Neuron (in vitro differentiated cells): Measurements from ENCODE around the gene UBE2E1.

Experiments used
- H2AFZ ChIP-seq: one replicate; pipeline ENCODE4 v1.6.1; 2013; ENCODE audit warnings: low read depth, mild to moderate bottlenecking, inconsistent platforms, low read length, moderate library complexity
- H3K27me3 ChIP-seq: one replicate; pipeline ENCODE4 v1.6.1; 2013; ENCODE audit warnings: low read length; ENCODE audit not compliant: insufficient read depth
- H3K36me3 ChIP-seq: one replicate; pipeline ENCODE4 v1.6.1; 2013; ENCODE audit warnings: low read length; ENCODE audit not compliant: insufficient read depth
- H3K4me1 ChIP-seq: one replicate; pipeline ENCODE4 v1.6.1; 2013; ENCODE audit warnings: low read length; ENCODE audit not compliant: insufficient read depth
- H3K4me3 ChIP-seq: 2 replicates; pipeline ENCODE4 v1.5.1; 2013; ENCODE audit warnings: mild to moderate bottlenecking, low read length, moderate library complexity
- H3K9me3 ChIP-seq: one replicate; pipeline ENCODE4 v1.6.1; 2013; ENCODE audit warnings: low read length

Gene UBE2E1

GRCh38 chr3:23804441-23805209 is 1.1 kb upstream of the UBE2E1 start:
- Histone ChIP-seq H2AFZ (no peak overlapping the region), H3K36me3 (peaks cover 11% of the 10 kb centered on the region), H3K4me3 (peak overlapping the region; percentile 62), H3K27me3 (no peaks in the 10 kb centered on the region), H3K4me1 (peaks cover 18% of the 10 kb centered on the region), H3K9me3 (no peaks in the 10 kb centered on the region)

- peak overlapping the region; percentile 88 for H2AFZ ChIP-seq
- peaks cover 18% of the 10 kb centered on the region for H3K4me1 ChIP-seq
- H3K9me3 ChIP-seq, result no peaks in the 10 kb centered on the region
- H3K4me3 ChIP-seq, result peak overlapping the region; percentile 62
- no peaks in the 10 kb centered on the region for H3K27me3 ChIP-seq
- peaks cover 17% of the 10 kb centered on the region for H3K36me3 ChIP-seq
Measured at GRCh38 chr3:23805210-23805632, 534 bp upstream of the UBE2E1 start.

DNA sequence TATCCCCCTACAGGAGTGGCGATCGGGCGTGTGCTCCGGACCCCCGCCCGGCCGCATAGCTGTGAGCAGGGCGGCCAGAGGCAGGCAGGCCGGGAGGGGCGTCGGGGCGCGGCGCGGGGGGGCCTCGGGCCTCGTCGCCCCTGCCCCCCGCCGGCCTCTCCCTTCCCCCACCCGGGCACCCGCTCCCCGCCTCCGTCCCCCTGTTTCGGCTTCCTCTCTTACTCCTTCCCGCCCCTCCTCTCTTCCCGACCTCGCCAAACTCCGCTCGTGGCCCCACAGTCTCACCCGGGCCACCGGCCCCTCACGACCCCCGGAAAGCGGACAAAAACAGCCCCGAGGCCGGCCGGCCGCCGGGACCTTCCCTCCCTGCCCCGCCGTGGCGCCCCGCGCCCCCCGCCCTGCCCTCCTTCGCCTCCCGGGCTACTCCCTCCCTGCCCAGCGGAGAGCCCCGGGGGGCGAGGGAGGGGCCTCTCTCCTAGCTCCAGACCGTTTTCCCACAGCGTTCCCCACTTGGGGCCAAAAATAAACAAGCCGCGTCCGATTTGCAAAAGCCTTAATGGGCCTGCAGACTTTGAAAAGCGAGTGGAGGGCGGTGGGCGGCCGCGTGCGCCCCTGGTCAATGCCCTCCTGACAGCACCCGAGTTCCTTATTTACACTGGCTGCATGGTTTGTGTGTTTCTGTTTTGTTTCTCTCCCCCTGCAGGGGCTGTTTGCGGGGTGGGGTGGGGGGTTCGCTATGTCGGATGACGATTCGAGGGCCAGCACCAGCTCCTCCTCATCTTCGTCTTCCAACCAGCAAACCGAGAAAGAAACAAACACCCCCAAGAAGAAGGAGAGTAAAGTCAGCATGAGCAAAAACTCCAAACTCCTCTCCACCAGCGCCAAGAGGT is 1.0 kb downstream of the UBE2E1 start:
- Histone ChIP-seq H3K4me1 (peaks cover 18% of the 10 kb centered on the region), H3K9me3 (peaks cover 2% of the 10 kb centered on the region), H2AFZ (peak overlapping the region; percentile 88), H3K4me3 (peak overlapping the region; percentile 62), H3K27me3 (no peaks in the 10 kb centered on the region), H3K36me3 (peaks cover 27% of the 10 kb centered on the region)

DNA sequence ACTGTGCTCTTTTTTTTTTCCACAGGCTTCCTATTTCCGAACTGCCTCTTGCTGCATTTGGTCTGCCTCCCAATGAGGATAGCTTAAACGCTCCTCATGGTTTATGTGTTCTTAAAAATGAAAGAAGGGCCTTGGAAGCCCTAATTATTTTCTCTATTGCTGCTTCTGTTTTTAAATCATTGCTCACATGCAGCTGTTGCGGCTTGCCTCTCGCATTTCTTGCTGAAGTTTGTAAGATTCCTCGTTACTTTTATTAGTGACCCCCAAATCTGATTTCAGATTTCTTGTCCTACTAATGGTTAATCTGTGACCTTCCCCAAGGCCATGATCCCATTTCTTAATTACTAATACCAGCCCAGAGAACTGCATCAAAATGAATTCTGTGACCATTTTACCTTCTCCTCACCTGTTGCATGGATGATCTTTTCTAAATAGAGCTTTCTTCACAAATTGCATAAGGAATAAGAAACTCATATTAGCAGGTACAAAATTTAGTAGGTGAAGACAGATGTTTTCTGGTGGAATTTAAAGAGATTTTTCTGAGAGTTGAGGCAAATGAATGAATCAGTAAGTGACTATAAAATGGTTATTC is 1.8 kb downstream of the UBE2E1 start:
- peak overlapping the region; percentile 88 for H2AFZ ChIP-seq
- H3K4me3 ChIP-seq, result peak overlapping the region; percentile 62
- peaks cover 18% of the 10 kb centered on the region for H3K4me1 ChIP-seq
- H3K27me3 ChIP-seq, result no peaks in the 10 kb centered on the region
- H3K36me3 ChIP-seq, result peaks cover 30% of the 10 kb centered on the region
- H3K9me3 ChIP-seq, result peaks cover 2% of the 10 kb centered on the region

GRCh38 chr3:23808525-23808924 is 2.8 kb downstream of the UBE2E1 start:
- peaks cover 18% of the 10 kb centered on the region for H3K4me1 ChIP-seq
- peaks cover 32% of the 10 kb centered on the region for H3K36me3 ChIP-seq
- no peaks in the 10 kb centered on the region for H3K27me3 ChIP-seq
- H3K4me3 ChIP-seq, result no peak overlapping the region
- no peak overlapping the region for H2AFZ ChIP-seq
- H3K9me3 ChIP-seq, result peaks cover 2% of the 10 kb centered on the region

DNA sequence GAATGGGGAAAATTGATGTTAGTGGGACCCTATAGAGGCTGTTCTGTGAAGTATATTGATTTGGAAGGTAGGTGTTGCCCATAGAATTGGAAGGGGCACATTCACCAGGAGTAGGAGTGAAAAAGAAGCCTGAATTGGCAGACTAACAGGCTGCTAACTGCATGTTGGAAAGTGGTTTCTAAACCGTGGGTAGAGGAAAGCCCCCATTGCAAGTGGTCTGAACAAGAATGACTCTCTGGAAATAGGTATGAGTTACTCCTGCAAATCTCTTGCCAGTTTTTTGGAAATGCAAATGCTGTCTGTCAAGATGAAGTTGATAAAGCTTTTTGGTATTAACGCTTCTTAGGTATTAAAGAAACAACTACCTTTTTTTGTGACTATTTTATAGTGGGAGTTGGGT is 3.5 kb downstream of the UBE2E1 start:
- H2AFZ ChIP-seq, result no peak overlapping the region
- peaks cover 18% of the 10 kb centered on the region for H3K4me1 ChIP-seq
- no peaks in the 10 kb centered on the region for H3K27me3 ChIP-seq
- peaks cover 2% of the 10 kb centered on the region for H3K9me3 ChIP-seq
- peaks cover 32% of the 10 kb centered on the region for H3K36me3 ChIP-seq
- no peak overlapping the region for H3K4me3 ChIP-seq

GRCh38 chr3:23809840-23810342 is 4.1 kb downstream of the UBE2E1 start:
- H3K36me3 ChIP-seq, result peaks cover 32% of the 10 kb centered on the region
- H3K9me3 ChIP-seq, result peaks cover 2% of the 10 kb centered on the region
- no peak overlapping the region for H2AFZ ChIP-seq
- H3K27me3 ChIP-seq, result no peaks in the 10 kb centered on the region
- peaks cover 18% of the 10 kb centered on the region for H3K4me1 ChIP-seq
- H3K4me3 ChIP-seq, result no peak overlapping the region

DNA sequence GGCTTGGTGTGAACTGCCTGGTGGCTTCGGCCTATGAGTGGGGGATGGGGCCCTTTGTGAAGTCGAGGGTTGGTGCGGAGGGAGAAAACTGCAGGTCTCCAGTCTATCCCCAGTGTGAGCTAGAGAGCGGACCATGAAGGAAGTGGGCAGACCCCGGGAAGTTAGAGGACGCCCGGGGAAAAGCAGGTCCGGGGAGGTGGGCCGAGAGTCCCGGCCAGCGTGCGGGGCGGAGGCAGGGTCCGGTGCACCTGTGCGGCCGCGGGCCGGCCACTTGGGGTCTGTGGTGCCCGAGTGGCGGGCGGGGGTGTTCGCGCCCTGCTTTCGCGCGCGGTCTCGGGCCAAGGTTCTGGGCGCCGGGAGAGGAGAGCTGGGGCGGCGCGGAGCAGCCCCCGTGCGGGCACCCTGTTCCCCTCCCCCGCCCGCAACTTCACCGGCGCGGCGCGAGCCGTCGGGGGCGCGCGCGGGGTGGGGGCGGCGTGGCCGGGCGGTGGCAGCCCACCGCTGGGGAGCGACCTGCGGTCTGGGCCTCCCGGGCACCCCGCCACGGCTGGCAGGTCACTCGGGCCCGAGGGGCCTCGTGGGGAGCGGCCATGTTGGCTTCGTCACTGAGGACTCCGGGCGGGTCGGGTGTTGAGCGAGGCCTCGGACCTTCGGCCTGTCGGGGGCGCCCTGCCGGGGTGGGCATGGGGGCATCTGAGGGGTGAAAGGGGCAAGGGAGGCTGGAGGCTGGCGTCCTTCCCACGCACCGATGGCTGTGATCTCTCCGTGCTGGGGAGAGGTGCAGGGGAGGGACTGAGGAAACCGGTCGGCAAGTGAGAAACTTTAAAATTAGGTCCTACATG is 4.8 kb downstream of the UBE2E1 start:
- Histone ChIP-seq H3K4me3 (no peak overlapping the region), H3K4me1 (peaks cover 14% of the 10 kb centered on the region), H3K36me3 (peaks cover 32% of the 10 kb centered on the region), H3K27me3 (no peaks in the 10 kb centered on the region), H2AFZ (no peak overlapping the region), H3K9me3 (peaks cover 2% of the 10 kb centered on the region)

- peaks cover 2% of the 10 kb centered on the region for H3K9me3 ChIP-seq
- no peak overlapping the region for H2AFZ ChIP-seq
- H3K4me1 ChIP-seq, result peaks cover 14% of the 10 kb centered on the region
- peaks cover 32% of the 10 kb centered on the region for H3K36me3 ChIP-seq
- no peak overlapping the region for H3K4me3 ChIP-seq
- no peaks in the 10 kb centered on the region for H3K27me3 ChIP-seq
Measured at GRCh38 chr3:23811185-23811527, 5.4 kb downstream of the UBE2E1 start.

- Histone ChIP-seq H3K4me1 (peaks cover 13% of the 10 kb centered on the region), H3K36me3 (peaks cover 32% of the 10 kb centered on the region), H3K27me3 (no peaks in the 10 kb centered on the region), H2AFZ (no peak overlapping the region), H3K9me3 (peaks cover 2% of the 10 kb centered on the region), H3K4me3 (no peak overlapping the region)
Measured at GRCh38 chr3:23811919-23812318, 6.2 kb downstream of the UBE2E1 start.

DNA sequence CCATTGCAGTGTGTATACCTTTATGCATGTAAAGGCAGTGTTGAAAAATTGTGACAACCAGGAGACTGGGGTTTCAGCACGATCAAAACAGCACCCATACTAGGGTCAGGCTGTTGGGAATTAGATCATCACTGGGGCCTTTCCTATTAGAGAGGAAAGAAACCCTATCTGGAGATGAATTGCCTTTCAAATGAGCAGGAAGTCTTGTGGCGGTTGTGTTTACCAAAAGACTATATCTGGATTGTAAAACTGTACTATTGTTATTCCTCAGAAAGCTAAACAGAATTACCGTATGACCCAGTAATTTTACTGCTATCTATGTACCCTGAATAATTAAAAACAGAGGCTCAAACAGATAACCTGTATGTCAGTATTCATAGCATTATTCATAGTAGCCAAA is 10.1 kb downstream of the UBE2E1 start:
- Histone ChIP-seq H2AFZ (no peak overlapping the region), H3K9me3 (peaks cover 4% of the 10 kb centered on the region)

GRCh38 chr3:23816721-23817120 is 11.0 kb downstream of the UBE2E1 start:
- peaks cover 6% of the 10 kb centered on the region for H3K36me3 ChIP-seq
- peaks cover 2% of the 10 kb centered on the region for H3K9me3 ChIP-seq
- no peaks in the 10 kb centered on the region for H3K27me3 ChIP-seq
- no peaks in the 10 kb centered on the region for H3K4me1 ChIP-seq
- H2AFZ ChIP-seq, result no peak overlapping the region
- no peak overlapping the region for H3K4me3 ChIP-seq

More for the DNA sequence above, 10.1 kb downstream of the UBE2E1 start:
- no peaks in the 10 kb centered on the region for H3K4me1 ChIP-seq
- H3K27me3 ChIP-seq, result no peaks in the 10 kb centered on the region
- H3K4me3 ChIP-seq, result no peak overlapping the region
- H3K36me3 ChIP-seq, result peaks cover 12% of the 10 kb centered on the region
